Placental epithelial cell (primary cell): ENCODE measurements around the gene FANCI. TPM values are rescaled to one million over a fixed set of nuclear protein-coding genes. Genes with fewer than 3 reads are reported as not detected.

ENCODE experiments used
- small RNA-seq: library from RNA; depleted of rRNA; stranded (forward); fragments of <200 nt; gene quantifications from one replicate; pipeline ENCODE3, GENCODE V24; 2012
- total RNA-seq: library from RNA; depleted of rRNA; stranded (reverse); fragments of >200 nt; gene quantifications from 2 replicates; pipeline ENCODE4 v1.2.3, GENCODE V29; 2012

Gene FANCI
- total RNA-seq, result 16.5 and 22.2 TPM in 2 replicates

GRCh38 chr15:89243691-89244573 is at the start of gene FANCI:
Gene FANCI (plus strand): TSS chr15:89243979. CDS start chr15:89247648, 3,669 bp downstream.

GRCh38 chr15:89221543-89221942 is 22.2 kb upstream of the FANCI start, which contains the start of gene RLBP1:
Gene RLBP1 (minus strand): TSS chr15:89221579. CDS start chr15:89218975, 2,604 bp downstream.

GRCh38 chr15:89334510-89335297 is 90.9 kb downstream of the FANCI start, which contains the start of gene POLG:
Gene POLG (minus strand): TSS chr15:89334824. CDS start chr15:89333754, 1,070 bp downstream.

Small RNA genes lying within 50 kb of the gene (small RNA-seq; reads per million reads assigned to genes)
- gene MIR6766, result not detected

Other genes with a start within 250 kb of the FANCI start
- gene ABHD2, start 155.5 kb upstream of the FANCI start, total RNA-seq, result 24.3 and 50.5 TPM in 2 replicates
- gene RLBP1, start 22.4 kb upstream of the FANCI start, total RNA-seq, result not detected in 2 replicates
- gene POLG, start 90.8 kb downstream of the FANCI start, total RNA-seq, result 64.0 and 84.3 TPM in 2 replicates